Neural cell (in vitro differentiated cells): ENCODE data around the gene PRXL2A. TPM values are rescaled to one million over a fixed set of nuclear protein-coding genes. Genes with fewer than 3 reads are reported as not detected.

Source experiments
- H2AFZ ChIP-seq: fragments of 200-600, 300-800 bp; sonication (generic), shearing (Covaris generic); 2 replicates; pipeline ENCODE4 v1.6.0; 2014; ENCODE audit warnings: low read depth, mild to moderate bottlenecking, antibody characterized with exemption, low read length, moderate library complexity
- H3F3A ChIP-seq: fragments of 200-600 bp; shearing (Covaris generic); 2 replicates; pipeline ENCODE4 v1.6.1; 2016; ENCODE audit warnings: mild to moderate bottlenecking, moderate library complexity, mixed read lengths, antibody characterized with exemption, low read length; ENCODE audit not compliant: insufficient read depth, poor library complexity, severe bottlenecking
- H3K27ac ChIP-seq: fragments of 200-600, 300-800 bp; sonication (generic), shearing (Covaris generic); 2 replicates; pipeline ENCODE4 v1.5.1; 2014; ENCODE audit warnings: mild to moderate bottlenecking, low read length, moderate library complexity
- H3K27me3 ChIP-seq: fragments of 300-800, 200-600 bp; sonication (generic), shearing (Covaris generic); 2 replicates; pipeline ENCODE4 v1.6.0; 2014; ENCODE audit warnings: mild to moderate bottlenecking, low read depth, low read length, moderate library complexity; ENCODE audit not compliant: insufficient read depth
- H3K36me3 ChIP-seq: fragments of 300-800, 200-600 bp; sonication (generic), shearing (Covaris generic); 2 replicates; pipeline ENCODE4 v1.5.1; 2014; ENCODE audit warnings: mild to moderate bottlenecking, antibody characterized with exemption, low read length, moderate library complexity; ENCODE audit not compliant: insufficient read depth
- H3K4me2 ChIP-seq: fragments of 300-800, 200-600 bp; sonication (generic), shearing (Covaris generic); 2 replicates; pipeline ENCODE4 v1.6.0; 2014; ENCODE audit warnings: mild to moderate bottlenecking, low read length
- H3K4me3 ChIP-seq: fragments of 300-800, 200-600 bp; sonication (generic), shearing (Covaris generic); 2 replicates; pipeline ENCODE4 v1.5.1; 2014; ENCODE audit warnings: mild to moderate bottlenecking, low read length, moderate library complexity
- H3K79me2 ChIP-seq: fragments of 200-600 bp; shearing (Covaris generic); replicated peaks from 2 replicates; pipeline ENCODE4 v1.6.0; 2014; ENCODE audit warnings: mild to moderate bottlenecking, low read length, moderate library complexity; ENCODE audit not compliant: insufficient read depth
- H3K9ac ChIP-seq: fragments of 300-800, 200-600 bp; sonication (generic), shearing (Covaris generic); 2 replicates; pipeline ENCODE4 v1.6.1; 2016; ENCODE audit warnings: mild to moderate bottlenecking, low read length, mixed read lengths
- H3K9me2 ChIP-seq: fragments of 200-600 bp; shearing (Covaris generic); 2 replicates; pipeline ENCODE4 v1.6.1; 2016; ENCODE audit warnings: mild to moderate bottlenecking, low read length, mixed read lengths; ENCODE audit not compliant: insufficient read depth
- H3K9me3 ChIP-seq: fragments of 200-600, 300-800 bp; sonication (generic), shearing (Covaris generic); 2 replicates; pipeline ENCODE4 v1.6.1; 2016; ENCODE audit warnings: mild to moderate bottlenecking, mixed run types, low read length, moderate library complexity, mixed read lengths
- H4K20me1 ChIP-seq: fragments of 200-600 bp; shearing (Covaris generic); 2 replicates; pipeline ENCODE4 v1.6.1; 2016; ENCODE audit warnings: mild to moderate bottlenecking, mixed run types; ENCODE audit not compliant: insufficient read depth
- EZH2 ChIP-seq: fragments of 200-600, 300-800 bp; shearing (Covaris generic), sonication (generic); IDR thresholded peaks from 2 replicates; pipeline ENCODE4 v1.6.1; 2014; ENCODE audit warnings: antibody characterized with exemption, low read length, borderline replicate concordance, mild to moderate bottlenecking; ENCODE audit not compliant: insufficient read depth, poor library complexity, severe bottlenecking
- RAD21 ChIP-seq: fragments of 450-650 bp; conservative IDR thresholded peaks from 2 replicates; pipeline ENCODE4 v1.6.1; 2014; ENCODE audit warnings: antibody characterized with exemption, mild to moderate bottlenecking, moderate library complexity
- SMC3 ChIP-seq: fragments of 450-650 bp; conservative IDR thresholded peaks from 2 replicates; pipeline ENCODE4 v1.6.1; 2014; ENCODE audit warnings: antibody characterized with exemption, mild to moderate bottlenecking, moderate library complexity; ENCODE audit not compliant: poor library complexity
- TAF1 ChIP-seq: IDR thresholded peaks from 2 replicates; pipeline ENCODE4 v1.6.1; 2012; ENCODE audit warnings: low read depth
- polyA plus RNA-seq: library from polyadenylated mRNA; depleted of rRNA; stranded (reverse); fragments of >200 nt; gene quantifications from 2 replicates; pipeline ENCODE4 v1.2.3, GENCODE V29; 2014
- TF ChIP-seq, protein P1 (sequence below): fragments of 450-650 bp; IDR thresholded peaks from 2 replicates; pipeline ENCODE4 v1.5.1; 2014; ENCODE audit warnings: antibody characterized with exemption, mild to moderate bottlenecking, moderate library complexity; ENCODE audit not compliant: poor library complexity, severe bottlenecking
- TF ChIP-seq, protein P2 (sequence below): IDR thresholded peaks from 2 replicates; pipeline ENCODE4 v1.6.1; 2012; ENCODE audit warnings: borderline replicate concordance

Gene PRXL2A
- polyA plus RNA-seq, 1 donor from 2014 or later, result 60.5 TPM

DNA sequence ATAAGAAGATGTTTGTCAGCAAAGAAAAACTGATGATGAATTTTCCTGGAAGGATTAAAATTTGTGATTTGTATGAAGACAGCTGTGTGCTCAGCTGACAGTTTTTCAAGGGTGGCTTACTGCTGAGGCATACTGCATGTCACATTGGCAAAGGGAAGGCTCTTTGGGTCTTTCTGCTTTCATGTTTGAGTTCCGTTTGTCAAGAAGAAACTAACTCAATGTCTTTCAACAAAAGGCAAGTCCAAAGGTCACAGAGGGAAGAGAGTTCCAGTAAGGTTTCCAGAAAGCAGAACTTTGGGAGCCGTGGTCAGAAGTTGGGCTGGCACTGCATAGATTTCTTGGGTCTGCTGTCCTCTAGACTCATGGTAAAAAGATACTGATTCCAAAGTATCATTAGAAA, 34.8 kb upstream of the PRXL2A start:
- H3K9me3 ChIP-seq, result no peaks in the 10 kb centered on the region
- no peak for TF ChIP-seq RAD21
- no peaks in the 10 kb centered on the region for H3K79me2 ChIP-seq
- no peak overlapping the region for H3K9ac ChIP-seq
- no peak overlapping the region for H2AFZ ChIP-seq
- no peaks in the 10 kb centered on the region for H3K9me2 ChIP-seq
- H3K27me3 ChIP-seq, result no peaks in the 10 kb centered on the region
- H3F3A ChIP-seq, result no peaks in the 10 kb centered on the region
- no peak overlapping the region for H3K4me2 ChIP-seq
- no peaks in the 10 kb centered on the region for H3K36me3 ChIP-seq
- H3K4me3 ChIP-seq, result no peak overlapping the region
- H3K27ac ChIP-seq, result no peak overlapping the region
- no peaks in the 10 kb centered on the region for H4K20me1 ChIP-seq

DNA sequence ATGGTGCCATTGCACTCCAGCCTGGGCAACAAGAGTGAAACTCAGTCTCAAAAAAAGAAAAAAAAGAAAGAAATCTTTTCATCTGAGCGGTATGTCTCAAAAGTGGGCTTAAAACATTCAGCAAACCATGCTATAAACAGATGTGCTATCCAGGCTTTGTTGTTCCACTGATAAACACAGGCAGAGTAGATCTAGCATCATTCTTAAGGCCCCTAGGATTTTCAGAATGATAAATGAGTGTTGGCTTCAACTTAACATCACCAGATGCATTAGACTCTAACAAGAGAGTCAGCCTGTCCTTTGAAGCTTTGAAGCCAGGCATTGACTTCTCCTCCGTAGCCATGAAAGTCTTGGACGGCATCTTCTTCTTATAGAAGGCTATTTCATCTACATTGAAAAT, 28.6 kb upstream of the PRXL2A start:
- H3K9me3 ChIP-seq, result no peaks in the 10 kb centered on the region
- no peaks in the 10 kb centered on the region for H3K27me3 ChIP-seq
- no peaks in the 10 kb centered on the region for H3K9me2 ChIP-seq
- TF ChIP-seq EZH2 (no peak), RAD21 (no peak), TAF1 (no peak)
- no peak overlapping the region for H3K9ac ChIP-seq
- no peaks in the 10 kb centered on the region for H3K79me2 ChIP-seq
- H3F3A ChIP-seq, result no peaks in the 10 kb centered on the region
- no peak overlapping the region for H2AFZ ChIP-seq
- no peak overlapping the region for H3K27ac ChIP-seq
- H3K36me3 ChIP-seq, result no peaks in the 10 kb centered on the region
- no peak overlapping the region for H3K4me3 ChIP-seq
- H3K4me2 ChIP-seq, result no peak overlapping the region
- H4K20me1 ChIP-seq, result no peaks in the 10 kb centered on the region

DNA sequence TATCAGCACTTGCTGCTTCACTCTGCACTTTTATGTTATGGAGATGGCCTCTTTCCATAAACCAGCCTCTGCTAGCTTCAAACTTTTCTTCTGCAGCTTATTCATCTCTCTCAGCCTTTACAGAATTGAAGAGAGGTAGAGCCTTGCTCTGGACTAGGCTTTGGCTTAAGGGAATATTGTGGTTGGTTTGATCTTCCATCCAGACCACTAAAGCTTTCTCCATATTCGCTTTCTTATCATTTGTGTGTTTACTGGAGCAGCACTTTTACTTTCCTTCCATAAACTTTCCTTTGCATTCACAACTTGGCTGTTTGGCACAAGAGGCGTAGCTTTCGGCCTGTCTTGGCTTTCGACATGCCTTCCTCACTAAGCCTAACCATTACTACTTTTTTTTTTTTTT, 28.2 kb upstream of the PRXL2A start:
- no peak overlapping the region for H3K4me2 ChIP-seq

More for the DNA sequence above, 28.2 kb upstream of the PRXL2A start:
- no peaks in the 10 kb centered on the region for H3K36me3 ChIP-seq
- H3K9ac ChIP-seq, result no peak overlapping the region
- no peaks in the 10 kb centered on the region for H3K27me3 ChIP-seq
- H3K79me2 ChIP-seq, result no peaks in the 10 kb centered on the region
- no peak overlapping the region for H3K27ac ChIP-seq
- no peak overlapping the region for H3K4me3 ChIP-seq
- no peaks in the 10 kb centered on the region for H3F3A ChIP-seq
- H3K9me2 ChIP-seq, result no peaks in the 10 kb centered on the region
- TF ChIP-seq, protein P1, sequence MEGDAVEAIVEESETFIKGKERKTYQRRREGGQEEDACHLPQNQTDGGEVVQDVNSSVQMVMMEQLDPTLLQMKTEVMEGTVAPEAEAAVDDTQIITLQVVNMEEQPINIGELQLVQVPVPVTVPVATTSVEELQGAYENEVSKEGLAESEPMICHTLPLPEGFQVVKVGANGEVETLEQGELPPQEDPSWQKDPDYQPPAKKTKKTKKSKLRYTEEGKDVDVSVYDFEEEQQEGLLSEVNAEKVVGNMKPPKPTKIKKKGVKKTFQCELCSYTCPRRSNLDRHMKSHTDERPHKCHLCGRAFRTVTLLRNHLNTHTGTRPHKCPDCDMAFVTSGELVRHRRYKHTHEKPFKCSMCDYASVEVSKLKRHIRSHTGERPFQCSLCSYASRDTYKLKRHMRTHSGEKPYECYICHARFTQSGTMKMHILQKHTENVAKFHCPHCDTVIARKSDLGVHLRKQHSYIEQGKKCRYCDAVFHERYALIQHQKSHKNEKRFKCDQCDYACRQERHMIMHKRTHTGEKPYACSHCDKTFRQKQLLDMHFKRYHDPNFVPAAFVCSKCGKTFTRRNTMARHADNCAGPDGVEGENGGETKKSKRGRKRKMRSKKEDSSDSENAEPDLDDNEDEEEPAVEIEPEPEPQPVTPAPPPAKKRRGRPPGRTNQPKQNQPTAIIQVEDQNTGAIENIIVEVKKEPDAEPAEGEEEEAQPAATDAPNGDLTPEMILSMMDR, result no peak
- TF ChIP-seq, protein P2, sequence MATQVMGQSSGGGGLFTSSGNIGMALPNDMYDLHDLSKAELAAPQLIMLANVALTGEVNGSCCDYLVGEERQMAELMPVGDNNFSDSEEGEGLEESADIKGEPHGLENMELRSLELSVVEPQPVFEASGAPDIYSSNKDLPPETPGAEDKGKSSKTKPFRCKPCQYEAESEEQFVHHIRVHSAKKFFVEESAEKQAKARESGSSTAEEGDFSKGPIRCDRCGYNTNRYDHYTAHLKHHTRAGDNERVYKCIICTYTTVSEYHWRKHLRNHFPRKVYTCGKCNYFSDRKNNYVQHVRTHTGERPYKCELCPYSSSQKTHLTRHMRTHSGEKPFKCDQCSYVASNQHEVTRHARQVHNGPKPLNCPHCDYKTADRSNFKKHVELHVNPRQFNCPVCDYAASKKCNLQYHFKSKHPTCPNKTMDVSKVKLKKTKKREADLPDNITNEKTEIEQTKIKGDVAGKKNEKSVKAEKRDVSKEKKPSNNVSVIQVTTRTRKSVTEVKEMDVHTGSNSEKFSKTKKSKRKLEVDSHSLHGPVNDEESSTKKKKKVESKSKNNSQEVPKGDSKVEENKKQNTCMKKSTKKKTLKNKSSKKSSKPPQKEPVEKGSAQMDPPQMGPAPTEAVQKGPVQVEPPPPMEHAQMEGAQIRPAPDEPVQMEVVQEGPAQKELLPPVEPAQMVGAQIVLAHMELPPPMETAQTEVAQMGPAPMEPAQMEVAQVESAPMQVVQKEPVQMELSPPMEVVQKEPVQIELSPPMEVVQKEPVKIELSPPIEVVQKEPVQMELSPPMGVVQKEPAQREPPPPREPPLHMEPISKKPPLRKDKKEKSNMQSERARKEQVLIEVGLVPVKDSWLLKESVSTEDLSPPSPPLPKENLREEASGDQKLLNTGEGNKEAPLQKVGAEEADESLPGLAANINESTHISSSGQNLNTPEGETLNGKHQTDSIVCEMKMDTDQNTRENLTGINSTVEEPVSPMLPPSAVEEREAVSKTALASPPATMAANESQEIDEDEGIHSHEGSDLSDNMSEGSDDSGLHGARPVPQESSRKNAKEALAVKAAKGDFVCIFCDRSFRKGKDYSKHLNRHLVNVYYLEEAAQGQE, result no peak
- TF ChIP-seq SMC3, result no peak
- H2AFZ ChIP-seq, result no peak overlapping the region
- no peaks in the 10 kb centered on the region for H3K9me3 ChIP-seq
- no peaks in the 10 kb centered on the region for H4K20me1 ChIP-seq
